HG03064 (cell line): ENCODE results near the gene FAT1.

Source experiments
- ATAC-seq: cut with Tn5 transposase; IDR thresholded peaks from one replicate; pipeline ENCODE4 v1.9.1; 2021; ENCODE audit warnings: low read depth; ENCODE audit not compliant: unreplicated experiment

FAT1 gene

DNA sequence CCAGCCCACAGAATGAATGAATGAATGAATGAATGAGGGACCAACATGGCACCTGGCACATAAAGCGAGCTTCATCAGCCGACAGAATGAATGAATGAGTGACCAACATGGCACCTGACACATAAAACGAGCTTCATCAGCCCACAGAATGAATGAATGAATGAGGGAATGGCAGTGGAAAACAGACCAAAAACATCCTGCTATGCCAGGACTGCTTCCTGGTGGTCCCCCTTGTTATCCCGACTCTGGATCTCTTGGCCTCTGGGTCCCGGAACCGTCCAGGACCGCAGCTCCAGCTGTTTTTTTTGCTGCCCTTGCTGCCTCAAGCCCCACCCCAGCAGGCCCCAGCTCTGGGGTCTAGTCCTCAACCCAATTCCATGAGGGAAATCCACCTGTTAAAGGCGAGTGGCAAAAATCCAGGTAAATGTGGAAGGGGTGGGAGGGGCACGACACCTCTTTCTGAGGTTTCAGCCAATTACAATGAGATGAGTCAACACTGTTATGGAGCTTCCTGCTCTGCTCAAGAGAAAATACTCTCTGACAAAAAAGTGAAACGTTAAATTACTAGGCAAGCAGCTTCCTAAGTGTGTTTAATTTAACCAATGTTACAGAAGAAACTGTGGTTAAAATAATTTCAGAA, 96.3 kb downstream of the FAT1 start:
- ATAC-seq, result no peak

DNA sequence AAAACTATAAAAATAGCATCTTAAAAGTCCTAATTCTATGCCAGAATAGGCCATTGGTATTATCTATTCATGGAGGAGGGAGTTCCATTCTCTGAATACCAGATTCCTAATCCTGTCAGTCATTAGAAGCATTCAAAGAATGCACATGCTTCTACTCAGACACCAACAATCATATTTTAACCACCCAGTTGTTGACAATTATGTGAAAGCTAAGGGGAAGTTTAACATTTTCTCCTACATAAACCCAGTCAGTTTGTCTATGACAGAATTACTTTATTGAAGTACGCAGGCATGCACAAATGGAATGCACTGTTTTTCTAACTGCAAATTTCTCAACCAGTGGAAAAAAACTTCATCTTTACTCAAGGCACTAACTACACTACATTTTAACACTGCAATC, 98.7 kb downstream of the FAT1 start:
- no peak for ATAC-seq

DNA sequence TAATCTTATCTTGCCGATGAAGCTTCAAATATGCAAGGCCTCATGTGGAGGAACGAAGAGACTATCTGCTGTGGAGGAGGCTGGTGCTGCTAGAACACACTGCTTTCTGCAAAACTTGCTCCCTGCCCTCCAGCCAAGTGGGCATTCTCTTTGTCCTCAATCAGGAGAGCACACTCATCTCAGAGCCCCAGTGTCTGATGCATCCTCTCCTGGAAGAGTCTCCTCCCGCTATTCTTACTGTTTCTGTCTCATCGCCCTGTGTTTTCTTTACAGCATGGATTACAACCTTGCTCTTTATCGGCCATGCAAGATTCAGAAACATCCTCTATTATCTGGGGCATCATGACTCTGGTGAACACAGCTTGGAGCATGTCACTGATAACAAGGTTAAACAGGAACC, 100.1 kb downstream of the FAT1 start:
- no peak for ATAC-seq

DNA sequence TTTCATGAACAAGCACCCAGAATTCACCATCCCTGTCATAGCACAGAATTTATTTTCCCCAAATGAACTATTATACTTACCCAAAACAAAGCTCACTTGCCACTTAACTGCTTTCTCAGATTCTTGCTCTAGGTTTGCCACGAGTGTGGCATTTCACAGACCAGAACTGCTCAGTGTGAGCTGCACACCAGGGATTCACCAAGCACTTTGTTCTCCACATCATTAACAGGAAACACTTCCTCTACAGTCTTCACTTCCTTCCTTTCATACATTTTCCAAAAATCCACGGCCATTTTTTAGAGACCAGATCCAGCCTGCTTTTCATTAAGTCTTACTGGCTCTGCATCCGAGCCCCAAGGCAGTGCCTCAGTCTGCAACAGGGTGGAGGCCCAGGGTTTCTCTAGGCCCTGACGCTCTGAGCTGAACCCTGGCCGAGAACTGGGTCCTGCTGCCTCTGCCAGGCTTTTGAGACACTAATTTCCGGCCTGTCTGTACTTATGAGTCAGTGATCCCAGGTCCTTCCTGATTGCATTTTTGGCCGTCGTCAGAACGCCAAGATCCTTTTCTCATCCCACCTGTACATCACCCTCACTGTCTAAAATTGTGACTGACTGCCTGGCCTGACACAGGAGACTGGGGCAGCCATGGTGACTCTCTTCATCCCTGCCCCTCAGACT, 100.7 kb downstream of the FAT1 start:
- no peak for ATAC-seq

DNA sequence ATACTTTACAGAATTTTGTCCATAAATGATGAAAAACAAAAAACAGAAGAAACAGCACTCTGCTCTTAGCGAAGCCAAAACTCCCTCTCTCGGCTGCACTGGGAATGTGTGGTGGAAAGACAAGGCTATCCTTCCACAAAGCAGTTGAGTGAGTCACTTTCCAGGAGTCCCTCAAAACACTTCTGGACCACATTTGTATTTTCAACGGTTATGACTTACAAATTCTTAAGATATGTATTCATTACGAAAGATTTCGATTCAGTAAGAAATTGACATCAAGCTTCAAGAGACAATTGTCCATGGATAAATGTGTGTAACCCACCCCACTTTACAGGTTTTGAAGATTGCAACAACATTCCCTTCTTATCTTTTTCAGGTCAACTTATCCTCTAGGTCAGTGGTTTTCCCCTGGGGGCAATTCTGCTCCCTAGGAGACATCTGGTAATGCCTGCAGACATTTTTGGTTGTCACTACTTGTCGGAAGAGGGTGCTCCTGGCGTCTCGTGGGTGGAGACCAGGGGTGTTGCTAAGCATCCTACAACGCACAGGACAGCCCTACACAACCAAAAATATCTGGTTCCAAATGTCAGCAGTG, 101.6 kb downstream of the FAT1 start:
- ATAC-seq, result no peak

DNA sequence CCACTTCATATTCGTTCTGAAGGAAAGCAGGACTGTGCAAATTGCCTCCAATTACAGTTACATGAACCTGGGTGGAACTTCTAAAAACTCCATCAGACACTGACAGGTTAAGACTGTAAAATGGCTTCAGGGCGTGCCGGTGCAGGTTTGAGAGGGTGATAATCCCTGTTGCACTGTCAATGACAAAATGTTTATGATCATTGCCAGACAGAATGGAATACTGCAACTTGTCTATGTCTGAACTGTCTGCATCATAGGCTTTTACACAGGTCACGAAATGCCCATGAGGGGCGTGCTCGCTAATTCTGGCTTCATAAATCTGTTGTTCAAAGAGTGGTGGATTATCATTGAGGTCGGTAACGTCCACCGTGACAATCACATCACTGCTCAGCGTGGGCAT, 104.6 kb downstream of the FAT1 start:
- no peak for ATAC-seq

DNA sequence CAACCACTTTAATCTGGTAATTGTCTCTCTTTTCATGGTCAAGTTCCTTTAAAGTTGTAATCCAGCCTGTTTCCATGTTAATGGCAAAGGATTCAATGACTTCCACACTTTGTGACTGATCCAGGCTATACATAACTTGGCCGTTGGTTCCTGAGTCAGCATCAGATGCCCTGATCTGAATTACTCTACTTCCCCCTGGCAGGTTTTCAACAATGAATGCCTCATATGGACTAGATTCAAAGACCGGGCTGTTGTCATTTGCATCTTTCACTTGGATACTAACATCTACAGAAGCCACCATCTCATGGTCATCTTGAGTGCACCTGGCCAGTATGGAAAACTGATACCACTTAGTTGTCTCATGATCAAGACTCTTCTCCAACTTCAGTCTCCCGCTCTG, 105.7 kb downstream of the FAT1 start:
- ATAC-seq, result no peak

DNA sequence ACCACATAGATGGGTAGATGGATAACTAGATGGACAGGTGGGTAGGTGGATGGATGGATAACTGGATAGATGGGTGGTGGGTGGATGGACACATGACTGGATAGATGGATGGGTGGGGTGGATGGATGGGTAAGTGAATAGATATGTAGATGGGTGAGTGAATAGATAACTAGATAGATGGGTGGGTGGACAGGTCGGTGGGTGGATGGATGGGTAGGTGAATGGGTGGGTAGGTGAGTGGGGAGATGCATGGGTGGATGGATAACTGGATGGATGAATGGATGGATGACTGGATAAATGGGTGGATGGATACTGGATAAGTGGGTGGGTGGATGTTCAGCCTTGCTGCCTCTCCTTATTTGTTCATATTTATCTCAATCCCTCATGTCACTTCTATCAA, 116.2 kb downstream of the FAT1 start:
- no peak for ATAC-seq

DNA sequence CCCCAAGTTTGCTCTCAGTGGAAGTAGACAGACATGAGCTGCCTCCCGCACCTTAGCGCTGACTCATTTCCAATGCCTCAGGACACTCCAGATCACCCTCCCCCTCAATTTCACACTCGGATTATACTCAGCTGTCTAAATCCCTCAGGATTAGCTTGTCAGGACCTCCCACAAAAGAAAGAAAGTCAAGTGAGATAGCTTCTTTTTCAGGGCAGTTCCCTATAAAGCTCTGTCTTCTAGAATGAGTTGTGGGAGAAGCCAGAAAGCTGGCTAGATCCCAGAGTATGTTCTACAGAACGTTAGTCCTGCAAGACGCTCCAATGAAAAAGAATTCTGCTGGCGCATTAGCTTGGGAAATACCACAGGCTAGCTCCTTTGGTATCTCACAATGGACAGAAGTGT, 117.1 kb downstream of the FAT1 start:
- no peak for ATAC-seq

DNA sequence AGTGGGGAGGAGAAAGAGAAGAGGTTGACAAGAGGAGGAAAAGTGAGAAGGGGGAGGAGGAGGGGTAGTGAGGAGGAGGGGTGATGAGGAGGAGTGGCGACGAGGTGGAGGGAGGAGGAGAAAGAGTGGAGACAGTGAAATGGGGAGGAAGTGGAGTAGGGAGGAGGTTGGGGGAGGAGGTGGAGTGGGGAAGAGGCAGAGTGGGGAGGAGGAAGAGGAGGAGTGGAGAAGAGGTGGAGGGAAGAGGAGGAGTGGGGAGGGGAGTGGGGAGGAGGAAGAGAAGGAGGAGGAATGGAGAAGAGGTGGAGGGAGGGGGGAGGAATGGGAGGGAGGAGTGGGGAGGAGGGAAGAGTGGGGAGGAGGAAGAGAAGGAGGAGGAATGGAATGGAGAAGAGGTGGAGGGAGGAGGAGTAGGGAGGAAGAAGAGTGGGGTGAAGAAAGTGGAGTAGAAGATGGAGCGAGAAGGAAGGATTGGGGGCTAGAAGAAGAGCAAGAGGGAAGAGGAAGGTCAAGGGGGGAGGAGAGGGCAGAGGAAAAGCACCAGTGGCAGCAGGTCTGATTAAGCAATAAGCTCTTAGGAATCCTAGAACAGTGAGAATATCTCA, 118.3 kb downstream of the FAT1 start:
- ATAC-seq, result no peak

DNA sequence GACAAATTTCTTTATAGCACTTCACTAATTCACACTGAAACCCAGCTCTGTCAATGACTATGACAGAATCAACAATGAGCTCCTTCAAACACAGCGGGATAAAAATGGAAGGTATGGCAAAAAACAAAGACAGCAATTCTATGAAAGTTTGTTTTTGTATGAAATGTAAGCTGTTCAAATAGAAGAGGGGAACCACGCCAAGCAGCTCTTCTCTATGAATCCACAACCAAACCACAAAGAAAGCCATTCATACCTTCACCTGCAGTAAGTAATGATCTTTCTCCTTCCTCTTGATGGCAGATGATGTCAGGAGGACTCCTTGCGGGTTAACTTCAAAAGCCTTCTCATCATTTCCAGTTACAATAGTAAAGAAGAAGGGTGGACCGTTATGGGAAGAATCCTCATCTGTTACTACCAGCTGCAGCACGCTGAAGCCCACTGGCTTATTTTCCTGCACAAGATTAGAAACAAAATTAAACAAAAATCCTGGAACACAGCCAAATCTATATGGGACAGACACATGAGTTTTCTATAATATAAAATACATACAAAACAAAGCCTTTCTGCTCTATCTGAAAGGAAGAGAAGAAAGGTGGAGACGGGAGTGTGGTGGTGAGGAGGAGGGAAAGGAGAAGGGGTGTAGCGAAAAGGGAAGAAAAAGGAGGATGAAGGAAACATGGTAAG, 119.4 kb downstream of the FAT1 start:
- ATAC-seq, result no peak

DNA sequence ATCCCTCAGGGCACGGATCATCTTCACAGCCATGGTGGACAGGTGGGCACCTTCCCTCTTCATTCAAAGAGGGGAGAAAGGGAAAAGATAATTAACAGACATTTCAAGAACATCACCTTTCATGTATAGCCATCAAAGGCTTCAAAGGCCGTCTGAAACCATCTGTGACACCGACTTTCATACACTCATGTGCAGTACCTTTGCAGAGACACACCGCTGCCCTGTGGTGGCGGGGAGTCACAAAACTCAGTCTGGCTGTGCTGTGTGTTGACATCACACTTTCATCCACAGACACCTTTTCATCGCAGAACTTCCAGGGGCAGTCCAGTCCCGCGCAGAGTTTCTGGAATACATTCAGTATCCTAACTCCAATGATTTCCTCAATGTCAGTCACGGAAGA, 120.7 kb downstream of the FAT1 start:
- no peak for ATAC-seq

DNA sequence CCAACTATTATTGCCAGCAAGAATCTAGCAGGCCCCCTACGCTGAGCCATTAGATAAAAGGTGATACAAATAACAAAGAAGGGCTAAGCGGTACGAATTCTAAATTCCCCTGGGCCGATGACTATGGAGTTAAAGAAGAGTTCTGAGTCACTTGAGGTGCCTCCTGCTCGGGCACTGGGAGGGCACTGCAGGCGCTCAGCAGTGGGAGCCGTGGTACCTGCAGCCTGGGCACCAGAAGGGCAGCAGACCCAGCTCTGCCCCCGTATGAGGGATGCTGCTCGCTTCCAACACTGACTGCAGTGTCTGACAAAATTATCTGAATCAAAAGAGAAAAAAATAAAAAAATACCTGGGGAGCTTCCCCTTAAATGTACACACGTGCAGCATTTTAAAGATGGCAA, 124.2 kb downstream of the FAT1 start:
- no peak for ATAC-seq

DNA sequence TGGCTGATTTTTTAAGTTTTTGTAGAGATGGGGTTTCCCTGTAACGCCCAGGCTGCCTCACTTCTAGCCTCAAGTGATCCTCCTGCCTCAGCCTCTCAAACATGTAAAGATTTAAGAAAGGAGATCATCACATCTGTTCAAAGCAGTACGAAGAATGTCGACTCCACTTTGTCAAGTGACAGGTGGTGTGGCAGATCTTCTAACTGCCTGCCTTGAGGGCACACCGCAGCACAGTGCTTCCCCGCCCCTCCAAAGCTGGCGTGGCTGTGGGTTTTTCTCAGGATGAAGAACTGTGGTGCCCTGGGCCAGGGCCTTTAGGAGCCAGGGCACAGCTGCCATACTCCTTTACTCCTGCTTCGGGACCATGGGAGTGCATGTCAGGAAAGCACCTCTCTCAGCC, 125.0 kb downstream of the FAT1 start:
- ATAC-seq, result no peak

DNA sequence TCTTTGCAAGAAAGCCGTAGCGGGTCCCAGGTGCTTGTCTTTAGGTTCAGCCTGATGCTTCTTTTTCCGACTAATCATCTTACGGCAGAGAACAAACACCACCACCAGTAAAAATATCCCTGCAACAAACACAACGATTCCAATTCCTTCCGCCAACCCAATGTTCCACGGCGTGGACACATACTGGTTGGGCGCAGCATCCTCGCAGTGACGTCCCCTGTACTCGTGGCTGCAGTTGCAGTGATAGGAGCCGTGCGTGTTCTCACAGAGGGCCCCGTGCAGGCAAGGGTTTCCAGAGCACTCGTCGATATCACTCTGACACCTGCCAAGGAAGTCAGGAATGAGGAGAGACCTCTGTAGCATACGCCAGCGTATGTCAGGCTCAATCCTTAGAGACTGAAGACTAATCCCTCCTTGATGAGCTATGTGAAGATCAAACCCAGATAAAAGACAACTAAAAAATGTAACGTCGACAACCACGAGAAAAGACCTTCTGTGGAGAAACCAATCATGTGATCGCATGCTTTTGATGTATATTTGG, 126.7 kb downstream of the FAT1 start:
- no peak for ATAC-seq

DNA sequence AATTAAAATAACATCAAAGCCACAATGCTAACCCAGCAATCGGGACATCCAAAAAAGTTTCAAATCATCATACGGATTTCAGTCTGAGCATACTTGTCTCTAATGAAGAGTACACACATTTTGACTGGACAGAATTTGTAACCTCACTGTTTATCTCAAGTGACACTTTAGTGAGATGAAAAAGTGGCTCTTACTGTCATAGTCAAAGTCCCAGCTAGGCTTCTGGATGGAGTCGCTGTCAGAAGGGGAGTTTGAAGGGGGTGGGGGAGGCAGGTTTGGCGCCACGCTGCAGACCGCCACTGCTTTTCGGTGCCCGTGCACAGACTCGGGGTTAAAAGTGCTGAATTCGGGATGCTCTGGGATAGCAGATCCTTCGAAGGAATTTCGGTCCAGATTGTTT, 127.3 kb downstream of the FAT1 start:
- no peak for ATAC-seq

DNA sequence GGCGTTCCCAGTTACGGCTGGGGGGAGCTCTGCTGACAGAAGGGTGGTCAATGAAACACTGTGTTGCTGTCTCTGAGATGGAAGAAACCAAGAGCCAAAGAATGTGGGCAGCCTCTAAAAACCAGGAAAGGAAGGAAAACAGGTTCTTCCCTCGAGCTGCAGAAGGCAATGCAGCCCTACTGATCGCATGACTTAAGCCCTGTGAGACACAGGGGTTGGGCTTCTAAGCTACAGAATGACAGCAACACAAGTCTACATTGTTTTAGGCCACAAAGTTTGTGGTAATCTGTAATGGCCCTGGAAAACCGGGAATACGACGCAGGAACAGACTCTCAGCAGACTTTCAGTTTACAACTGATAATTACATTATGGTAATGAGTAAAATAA, 130.1 kb downstream of the FAT1 start:
- ATAC-seq, result no peak

DNA sequence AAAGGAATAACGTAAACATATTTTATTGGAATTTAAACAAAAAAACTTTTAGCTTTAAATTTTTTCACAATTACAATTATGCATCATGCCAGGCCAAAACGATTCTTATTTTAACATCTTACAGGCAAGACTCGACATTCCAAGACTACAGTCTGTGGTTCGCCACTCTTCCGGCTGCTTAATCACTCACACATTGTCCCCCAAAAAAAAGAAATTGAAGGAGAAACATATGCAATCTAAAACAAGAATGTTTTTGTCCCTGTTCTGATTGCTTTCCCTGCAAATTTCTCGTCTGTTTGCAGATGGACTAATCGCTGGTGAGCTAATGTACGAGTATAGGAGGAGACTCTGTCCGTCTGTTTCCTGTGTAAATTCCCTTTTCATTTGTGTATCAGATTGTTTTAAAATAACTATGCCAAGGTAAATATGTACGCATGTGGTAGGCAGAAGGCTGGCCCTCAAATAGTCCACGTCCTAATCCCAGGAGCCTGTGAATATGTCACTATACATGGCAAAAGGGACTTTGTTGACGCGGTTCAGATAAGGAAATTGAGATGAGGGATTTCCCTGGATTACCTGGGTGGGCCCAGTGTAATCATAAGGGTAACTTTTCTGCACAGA, 130.6 kb downstream of the FAT1 start:
- no peak for ATAC-seq

DNA sequence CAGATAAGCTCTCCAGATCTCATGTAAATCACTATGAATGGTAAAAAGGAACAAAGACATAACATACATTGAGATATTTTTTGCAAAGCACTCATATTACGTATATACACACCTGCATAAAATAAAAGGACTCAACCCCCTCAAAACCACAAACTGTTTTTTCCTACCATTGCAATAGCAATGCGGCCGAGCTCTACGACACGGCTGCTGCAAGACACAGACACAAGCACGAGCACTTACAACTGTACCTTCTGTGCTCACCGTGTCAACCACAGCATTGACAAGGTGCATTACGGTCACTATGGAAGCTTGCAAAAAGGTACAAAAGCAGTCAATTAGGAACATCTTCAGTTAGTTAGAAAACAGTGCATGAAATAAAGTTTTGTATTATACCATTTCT, 131.2 kb downstream of the FAT1 start:
- no peak for ATAC-seq

DNA sequence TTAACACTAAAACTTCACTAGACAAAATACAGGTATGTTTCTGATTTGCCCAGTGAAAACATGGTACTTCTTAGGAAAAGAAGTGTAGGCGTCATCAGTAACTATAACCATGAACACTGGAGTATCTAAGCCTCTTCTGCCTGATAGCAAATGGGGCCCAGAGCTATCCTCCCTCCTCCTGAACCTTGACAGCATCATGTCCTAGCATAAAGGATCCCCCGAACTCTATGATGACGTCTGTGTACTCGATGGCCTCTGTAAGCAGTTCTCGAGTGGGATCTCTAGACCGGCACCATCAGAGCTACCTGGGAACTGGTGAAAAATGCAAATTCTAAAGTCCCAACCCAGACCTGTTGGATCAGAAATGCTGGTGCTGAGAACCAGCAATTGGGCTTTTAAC, 132.0 kb downstream of the FAT1 start:
- ATAC-seq, result no peak

DNA sequence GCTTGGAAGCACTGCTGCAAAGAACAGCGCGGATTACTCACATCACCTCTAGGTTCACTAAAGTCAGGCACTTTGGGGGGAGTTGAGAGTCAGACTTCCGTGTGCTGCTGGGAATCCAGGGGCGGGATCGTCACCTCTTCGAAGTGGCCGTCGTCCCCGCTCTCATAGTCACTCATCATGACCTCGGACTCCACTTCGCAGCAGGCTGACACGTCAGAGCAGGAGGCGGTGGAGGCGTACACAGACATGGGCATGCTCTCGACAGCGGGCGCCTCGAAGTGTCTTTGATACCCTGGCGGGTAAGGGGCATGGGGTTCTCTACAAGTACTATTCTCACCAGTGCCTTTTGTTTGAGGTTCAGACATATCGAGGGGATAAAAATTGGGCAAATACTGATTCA, 135.2 kb downstream of the FAT1 start:
- no peak for ATAC-seq
